GM12878 (cell line): Measurements from ENCODE around the gene TMEM25. TPM values are rescaled to one million over a fixed set of nuclear protein-coding genes. Genes with fewer than 3 reads are reported as not detected.

Experiments
- ATAC-seq: fragments of 200-7000 bp; cut with Tn5 transposase; 3 replicates; pipeline ENCODE4 v1.9.1; 2020; ENCODE audit warnings: mild to moderate bottlenecking, moderate library complexity
- BruUV-seq: library from RNA; stranded (reverse); fragments of 400-500 nt; replicated peaks from 2 replicates; lab custom pipeline; 2021; lab: Mats Ljungman, UMichigan
- CTCF ChIA-PET: fragments of 300-600 bp; sonication (Branson Sonifier 250); formaldehyde crosslinking; extraction: SDS; loops from one replicate; lab custom pipeline; 2021; ENCODE audit warnings: inconsistent platforms; lab: Yijun Ruan, JAX
- POLR2A ChIA-PET: fragments of 350-600 bp; formaldehyde crosslinking; extraction: SDS; loops from one replicate; lab custom pipeline; 2021; ENCODE audit warnings: inconsistent platforms; lab: Charles Lee
- RAD21 ChIA-PET: fragments of 300-600 bp; sonication (Branson Sonifier 250); formaldehyde crosslinking; loops from one replicate; lab custom pipeline; 2023; ENCODE audit warnings: antibody characterized with exemption; ENCODE audit not compliant: unreplicated experiment; lab: Charles Lee
- SMC1A ChIA-PET: fragments of 300-600 bp; sonication (Branson Sonifier 250); formaldehyde crosslinking; loops from one replicate; lab custom pipeline; 2023; ENCODE audit not compliant: unreplicated experiment, uncharacterized antibody; lab: Charles Lee
- DNase-seq: peaks from one replicate; pipeline ENCODE4 v3.0.0-alpha.2; 2011; ENCODE audit warnings: low read depth, low spot score
- FAIRE-seq: peaks from 3 replicates; lab custom pipeline; 2011; peaks lifted over from hg19 to GRCh38; lab: Jason Lieb, UNC
- H2AFZ ChIP-seq: 2 replicates; pipeline ENCODE4 v1.6.0; 2011; ENCODE audit warnings: low read depth, low read length, control low read depth; ENCODE audit not compliant: control insufficient read depth
- H3K27ac ChIP-seq: 2 replicates; pipeline ENCODE4 v1.5.1; 2011; ENCODE audit warnings: control low read depth; ENCODE audit not compliant: control insufficient read depth, insufficient read depth
- H3K27me3 ChIP-seq, 2 experiments: replicated peaks in 1 of 2; 2 replicates each; pipeline versions ENCODE4 v1.6.0 to v1.6.1; 2011; ENCODE audit warnings: low read length in 1 of 2; ENCODE audit not compliant: control insufficient read depth in 2 of 2, insufficient read depth in 2 of 2
- H3K36me3 ChIP-seq, 2 experiments: 2 replicates each; pipeline ENCODE4 v1.5.1; 2011; ENCODE audit warnings: low read length in 1 of 2; ENCODE audit not compliant: control insufficient read depth in 2 of 2, insufficient read depth in 2 of 2
- H3K4me1 ChIP-seq: 2 replicates; pipeline ENCODE4 v1.6.1; 2011; ENCODE audit warnings: mild to moderate bottlenecking, low read length, moderate library complexity, mixed read lengths; ENCODE audit not compliant: control insufficient read depth, insufficient read depth
- H3K4me2 ChIP-seq: 2 replicates; pipeline ENCODE4 v1.6.0; 2011; ENCODE audit warnings: control low read depth; ENCODE audit not compliant: control insufficient read depth, insufficient read depth
- H3K4me3 ChIP-seq: fragments of 200-600 bp; sonication (generic); 2 replicates; pipeline ENCODE4 v1.5.1; 2016
- H3K79me2 ChIP-seq: 2 replicates; pipeline ENCODE4 v1.6.0; 2011; ENCODE audit warnings: low read length; ENCODE audit not compliant: control insufficient read depth, insufficient read depth
- H3K9ac ChIP-seq: 2 replicates; pipeline ENCODE4 v1.8.0; 2011; ENCODE audit warnings: low read length, control low read depth, mixed read lengths; ENCODE audit not compliant: control insufficient read depth, insufficient read depth
- H3K9me3 ChIP-seq: replicated peaks from 3 replicates; pipeline ENCODE4 v1.5.1; 2011; ENCODE audit warnings: mild to moderate bottlenecking, low read length; ENCODE audit not compliant: control insufficient read depth, insufficient read depth
- H4K20me1 ChIP-seq: 2 replicates; pipeline ENCODE4 v1.6.0; 2011; ENCODE audit not compliant: control insufficient read depth, insufficient read depth
- BMI1 ChIP-seq: fragments of 450-650 bp; IDR thresholded peaks from 2 replicates; pipeline ENCODE4 v1.6.1; 2016; ENCODE audit warnings: mild to moderate bottlenecking, moderate library complexity, borderline replicate concordance
- CHD1 ChIP-seq: IDR thresholded peaks from 2 replicates; pipeline ENCODE4 v1.6.1; 2012; ENCODE audit warnings: low read depth, low read length, improper control_type of control experiment
- DPF2 ChIP-seq: fragments of 450-650 bp; IDR thresholded peaks from 2 replicates; pipeline ENCODE4 v1.6.1; 2017; ENCODE audit warnings: mild to moderate bottlenecking
- MYB ChIP-seq: fragments of 150-350 bp; IDR thresholded peaks from 2 replicates; pipeline ENCODE4 v1.6.1; 2014; ENCODE audit warnings: mild to moderate bottlenecking, low read depth, low read length, borderline replicate concordance
- NBN ChIP-seq: fragments of 450-650 bp; IDR thresholded peaks from 2 replicates; pipeline ENCODE4 v1.6.1; 2016
- PML ChIP-seq: IDR thresholded peaks from 2 replicates; pipeline ENCODE4 v1.6.1; 2012; ENCODE audit warnings: low read length, inconsistent platforms
- POLR2A ChIP-seq: IDR thresholded peaks from 2 replicates; pipeline ENCODE4 v1.6.1; 2011; ENCODE audit warnings: low read depth, mild to moderate bottlenecking, low read length
- RB1 ChIP-seq: fragments of 450-650 bp; formaldehyde crosslinking; IDR thresholded peaks from 2 replicates; pipeline ENCODE4 v1.6.1; 2017; ENCODE audit warnings: mild to moderate bottlenecking, borderline replicate concordance
- RELA ChIP-seq: fragments of 450-650 bp; IDR thresholded peaks from 2 replicates; pipeline ENCODE4 v1.8.0; 2014; ENCODE audit warnings: borderline replicate concordance; ENCODE audit not compliant: partially characterized antibody
- SUPT20H ChIP-seq: IDR thresholded peaks from 2 replicates; pipeline ENCODE4 v1.6.1; 2011; ENCODE audit warnings: low read depth, mild to moderate bottlenecking, low read length, moderate library complexity, borderline replicate concordance; ENCODE audit not compliant: control insufficient read depth
- TCF12 ChIP-seq: IDR thresholded peaks from 2 replicates; pipeline ENCODE4 v1.6.1; 2011; ENCODE audit warnings: low read depth, mild to moderate bottlenecking, low read length
- TCF3 ChIP-seq: IDR thresholded peaks from 2 replicates; pipeline ENCODE4 v1.6.1; 2012; ENCODE audit warnings: low read depth, mild to moderate bottlenecking, low read length, borderline replicate concordance; ENCODE audit not compliant: insufficient read depth
- USF1 ChIP-seq: IDR thresholded peaks from 2 replicates; pipeline ENCODE4 v1.6.1; 2011; ENCODE audit warnings: borderline replicate concordance, low read depth, mild to moderate bottlenecking, moderate library complexity, mixed read lengths, low read length; ENCODE audit not compliant: insufficient read depth; ENCODE audit errors: extremely low read length
- ZBTB40 ChIP-seq: fragments of 450-650 bp; IDR thresholded peaks from 2 replicates; pipeline ENCODE4 v1.6.1; 2016; ENCODE audit warnings: mild to moderate bottlenecking, moderate library complexity, borderline replicate concordance
- ZNF687 ChIP-seq: fragments of 450-650 bp; IDR thresholded peaks from 2 replicates; pipeline ENCODE4 v1.6.1; 2017; ENCODE audit warnings: mild to moderate bottlenecking, moderate library complexity
- ZSCAN29 ChIP-seq: fragments of 450-650 bp; IDR thresholded peaks from 2 replicates; pipeline ENCODE4 v1.6.1; 2017; ENCODE audit warnings: mild to moderate bottlenecking, moderate library complexity
- WGBS: methylation state at CpG from one replicate; pipeline ENCODE4 v1.1.6; 2016; ENCODE audit warnings: low lambda C conversion rate; ENCODE audit not compliant: insufficient replicate concordance, insufficient coverage; ENCODE audit errors: missing lambda C conversion rate; 5-methylcytosine and 5-hydroxymethylcytosine counted together
- in situ Hi-C: fragments of 300-500 bp; cut with MboI; formaldehyde crosslinking; loops from 9 replicates; pipeline ENCODE4 v1.14.3; 2018; ENCODE audit warnings: mixed read lengths
- intact Hi-C: fragments of 100-400 bp; cut with micrococcal nuclease; formaldehyde crosslinking; loops from one replicate; pipeline ENCODE4 v1.14.2; 2022; ENCODE audit not compliant: unreplicated experiment
- polyA plus RNA-seq, 11 experiments: library from polyadenylated mRNA; depleted of rRNA in 4 of 11; unstranded in 6 of 11; stranded (reverse) in 5 of 11; fragments of >200 nt; fragmentation: Nextera tagmentation in 4 of 11; fragmentation: Illumina TruSeq in 1 of 11; extraction: Ambion mirVana in 4 of 11; extraction: Trizol in 1 of 11; gene quantifications; 1 replicate in 1 of 11; 2 replicates in 10 of 11; pipeline versions ENCODE4 v1.2.1 to v1.2.3, GENCODE V29; 2011 to 2016; ENCODE audit warnings: inconsistent platforms in 2 of 11, missing spikeins in 2 of 11, low read depth in 1 of 11
- total RNA-seq, 4 experiments: library from RNA; depleted of rRNA in 3 of 4; stranded (reverse); fragments of >200 nt in 3 of 4; fragmentation: Illumina TruSeq in 1 of 4; extraction: Trizol in 1 of 4; gene quantifications; 2 replicates each; pipeline versions ENCODE4 v1.2.1 to v1.2.3, GENCODE V29; 2013 to 2021

Gene TMEM25
- total and polyA plus RNA-seq, 10 of the 15 experiments (the other 5 are each of a cell fraction or from before 2014, with no cell fraction given) = 1.4 to 13.9 (median 7.8) TPM

- no TSS peak for BruUV-seq
- peaks cover 37% of the 10 kb centered on the region for H3K79me2 ChIP-seq
Observed at GRCh38 chr11:118581057-118581456, 50.1 kb downstream of the TMEM25 start.

More at GRCh38 chr11:118581057-118581456, 50.1 kb downstream of the TMEM25 start:
- CTCF ChIA-PET = no interaction called here
- SMC1A ChIA-PET = no interaction called here
- in situ Hi-C loops = no loop called here
- no peaks in the 10 kb centered on the region for H3K27me3 ChIP-seq
- ATAC-seq = no peak
- H2AFZ ChIP-seq = no peak overlapping the region
- H4K20me1 ChIP-seq = no peaks in the 10 kb centered on the region
- DNase-seq = no peak
- RAD21 ChIA-PET = no interaction called here
- H3K27ac ChIP-seq = no peak overlapping the region
- H3K9me3 ChIP-seq = no peaks in the 10 kb centered on the region
- H3K4me1 ChIP-seq = no peaks in the 10 kb centered on the region
- intact Hi-C loops = no loop called here
- H3K36me3 ChIP-seq = peaks cover 10 to 27% of the 10 kb centered on the region in 2 experiments; a peak in 3 of 4 replicates
- H3K9ac ChIP-seq = no peak overlapping the region
- POLR2A ChIA-PET = no interaction called here
- FAIRE-seq = no peak
- TF ChIP-seq BMI1 (no peak), NBN (no peak), PML (no peak), ZSCAN29 (no peak), RELA (no peak), TCF12 (no peak), ZNF687 (no peak), ZBTB40 (no peak), USF1 (no peak), SUPT20H (no peak), DPF2 (no peak), POLR2A (no peak), MYB (no peak), CHD1 (no peak), RB1 (no peak), TCF3 (no peak)
- WGBS = 86% methylated on average over 6 of the region's 6 CpGs
- no peak overlapping the region for H3K4me3 ChIP-seq
- no peak overlapping the region for H3K4me2 ChIP-seq
